PC-9 (cell line): ENCODE measurements around the gene CCL21. TPM values are rescaled to one million over a fixed set of nuclear protein-coding genes. Genes with fewer than 3 reads are reported as not detected.
A peak's percentile ranks its signal among the peaks of the same experiment; 100 is the strongest.

Experiments
- BruUV-seq: library from RNA; stranded (reverse); fragments of 400-500 nt; replicated peaks from 2 replicates; lab custom pipeline; 2021; lab: Mats Ljungman, UMichigan
- CTCF ChIA-PET: fragments of 300-600 bp; sonication (Branson Sonifier 250); formaldehyde crosslinking; loops from one replicate; lab custom pipeline; 2022; ENCODE audit warnings: antibody characterized with exemption; lab: Charles Lee
- POLR2A ChIA-PET: fragments of 300-600 bp; sonication (Branson Sonifier 250); formaldehyde crosslinking; loops from one replicate; lab custom pipeline; 2022; ENCODE audit warnings: antibody characterized with exemption; ENCODE audit not compliant: unreplicated experiment; lab: Charles Lee
- DNase-seq, 2 experiments: peaks; one replicate each; pipeline versions ENCODE4 v3.0.0 to v3.0.0-alpha.2; 2015 to 2022; ENCODE audit warnings: mixed read lengths in 1 of 2
- H2AFZ ChIP-seq: fragments of 200-600 bp; sonication (generic); 2 replicates; pipeline ENCODE4 v1.8.1; 2017; ENCODE audit warnings: antibody characterized with exemption
- H3F3A ChIP-seq: fragments of 200-600 bp; sonication (generic); 2 replicates; pipeline ENCODE4 v1.8.1; 2017; ENCODE audit warnings: antibody characterized with exemption, mild to moderate bottlenecking, low read depth; ENCODE audit not compliant: insufficient read depth
- H3K27ac ChIP-seq: fragments of 200-600 bp; sonication (generic); 2 replicates; pipeline ENCODE4 v1.6.1; 2016; ENCODE audit warnings: mixed run types
- H3K27me3 ChIP-seq: fragments of 200-600 bp; sonication (generic); 2 replicates; pipeline ENCODE4 v1.6.1; 2016; ENCODE audit warnings: low read depth, mixed run types; ENCODE audit not compliant: insufficient read depth
- H3K36me3 ChIP-seq: fragments of 200-600 bp; sonication (generic); 2 replicates; pipeline ENCODE4 v1.6.1; 2016; ENCODE audit warnings: low read depth, mixed run types
- H3K4me1 ChIP-seq: fragments of 200-600 bp; sonication (generic); replicated peaks from 2 replicates; pipeline ENCODE4 v1.6.1; 2016; ENCODE audit warnings: mixed run types; ENCODE audit not compliant: insufficient read depth
- H3K4me2 ChIP-seq: fragments of 200-600 bp; sonication (generic); 2 replicates; pipeline ENCODE4 v1.6.1; 2017; ENCODE audit warnings: mixed run types
- H3K4me3 ChIP-seq: fragments of 200-600 bp; sonication (generic); 2 replicates; pipeline ENCODE4 v1.6.1; 2016; ENCODE audit warnings: mixed run types
- H3K79me2 ChIP-seq: fragments of 200-600 bp; sonication (generic); 2 replicates; pipeline ENCODE4 v1.6.1; 2017; ENCODE audit warnings: low read depth, mixed run types
- H3K9me2 ChIP-seq: fragments of 200-600 bp; sonication (generic); 2 replicates; pipeline ENCODE4 v1.8.1; 2017; ENCODE audit warnings: mild to moderate bottlenecking; ENCODE audit not compliant: insufficient read depth
- H3K9me3 ChIP-seq: fragments of 200-600 bp; sonication (generic); 2 replicates; pipeline ENCODE4 v1.8.1; 2016; ENCODE audit warnings: low read depth; ENCODE audit not compliant: insufficient read depth
- H4K20me1 ChIP-seq: fragments of 200-600 bp; sonication (generic); 2 replicates; pipeline ENCODE4 v1.8.1; 2017; ENCODE audit not compliant: insufficient read depth
- CTCF ChIP-seq: fragments of 200-600 bp; sonication (generic); conservative IDR thresholded peaks from 2 replicates; pipeline ENCODE4 v1.6.1; 2017; ENCODE audit warnings: mixed run types, antibody characterized with exemption, mild to moderate bottlenecking, moderate library complexity
- EZH2 ChIP-seq: fragments of 200-600 bp; sonication (generic); IDR thresholded peaks from 2 replicates; pipeline ENCODE4 v1.8.0; 2017; ENCODE audit warnings: antibody characterized with exemption, low read depth
- intact Hi-C: fragments of 100-400 bp; cut with micrococcal nuclease; formaldehyde crosslinking; loops from one replicate; pipeline ENCODE4 v1.10.0; 2022; ENCODE audit not compliant: unreplicated experiment
- total RNA-seq: library from RNA; stranded (reverse); gene quantifications from 2 replicates; pipeline ENCODE4 v1.2.3, GENCODE V29; 2021

The CCL21 gene
- total RNA-seq, 1 experiment from 2014 or later: not detected

- Histone ChIP-seq H3F3A (peaks cover 23% of the 10 kb centered on the region; the same call in 1 of the 2 replicates), H2AFZ (no peak overlapping the region), H3K9me3 (no peaks in the 10 kb centered on the region), H3K79me2 (no peaks in the 10 kb centered on the region), H3K27ac (no peak overlapping the region), H4K20me1 (no peaks in the 10 kb centered on the region), H3K36me3 (no peaks in the 10 kb centered on the region), H3K27me3 (no peaks in the 10 kb centered on the region), H3K4me2 (no peak overlapping the region), H3K4me1 (peaks cover 35% of the 10 kb centered on the region), H3K4me3 (no peak overlapping the region), H3K9me2 (no peaks in the 10 kb centered on the region)
- peak in 1 of 2 experiments; percentile 34 for DNase-seq
- CTCF ChIA-PET: no interaction called here
- POLR2A ChIA-PET: no interaction called here
- intact Hi-C loops: no loop called here
- TF ChIP-seq CTCF (no peak), EZH2 (no peak)
- no TSS peak for BruUV-seq
These were observed 36.6 kb upstream of the CCL21 start for GRCh38 chr9:34746526-34746925.

- Histone ChIP-seq H3K4me2 (peak overlapping the region; percentile 49), H4K20me1 (no peaks in the 10 kb centered on the region), H3K9me3 (no peaks in the 10 kb centered on the region), H2AFZ (no peak overlapping the region), H3K36me3 (no peaks in the 10 kb centered on the region), H3K4me3 (no peak overlapping the region), H3K27me3 (no peaks in the 10 kb centered on the region), H3F3A (peaks cover 23% of the 10 kb centered on the region; the same call in 1 of the 2 replicates), H3K79me2 (no peaks in the 10 kb centered on the region), H3K27ac (peak overlapping the region; percentile 59), H3K9me2 (no peaks in the 10 kb centered on the region), H3K4me1 (peaks cover 35% of the 10 kb centered on the region)
- no TSS peak for BruUV-seq
- peak; percentile 42 to 81 for DNase-seq
- POLR2A ChIA-PET: interaction anchor here (0.6 to 1.0 kb wide), 2 partner anchors 371 to 1920 kb away, joined by 5 to 7 read pairs; partner anchors contain the start of gene ATOSB
- TF ChIP-seq EZH2 (no peak), CTCF (no peak)
- CTCF ChIA-PET: no interaction called here
- intact Hi-C loops: no loop called here
These were observed 34.6 kb upstream of the CCL21 start for GRCh38 chr9:34744295-34745221.

GRCh38 chr9:34742710-34743109, 32.8 kb upstream of the CCL21 start:
- Histone ChIP-seq H4K20me1 (no peaks in the 10 kb centered on the region), H3K4me3 (no peak overlapping the region), H3K9me3 (no peaks in the 10 kb centered on the region), H3K27me3 (no peaks in the 10 kb centered on the region), H3K27ac (no peak overlapping the region), H3F3A (peaks cover 23% of the 10 kb centered on the region; the same call in 1 of the 2 replicates), H2AFZ (no peak overlapping the region), H3K4me1 (peaks cover 35% of the 10 kb centered on the region), H3K79me2 (no peaks in the 10 kb centered on the region), H3K9me2 (no peaks in the 10 kb centered on the region), H3K4me2 (no peak overlapping the region), H3K36me3 (no peaks in the 10 kb centered on the region)
- DNase-seq: no peak
- POLR2A ChIA-PET: no interaction called here
- CTCF ChIA-PET: no interaction called here
- no TSS peak for BruUV-seq
- TF ChIP-seq EZH2 (no peak), CTCF (no peak)
- intact Hi-C loops: no loop called here
